HG02981 (cell line): Measurements from ENCODE around the gene CPEB3.
"Not testable (repeated sequence)": the region's sequence is repeated elsewhere in the genome, so short reads cannot be mapped to it uniquely, and the experiment has no call there.

ENCODE experiments used
- ATAC-seq: cut with Tn5 transposase; IDR thresholded peaks from one replicate; pipeline ENCODE4 v1.9.1; 2021; ENCODE audit warnings: mild to moderate bottlenecking, moderate library complexity; ENCODE audit not compliant: unreplicated experiment

The CPEB3 gene

GRCh38 chr10:92146781-92147180, 144.1 kb downstream of the CPEB3 start:
- no peak for ATAC-seq

- ATAC-seq, result no peak
These were observed 144.8 kb downstream of the CPEB3 start for GRCh38 chr10:92146107-92146506.

GRCh38 chr10:92142949-92143348, 147.9 kb downstream of the CPEB3 start:
- peak; percentile 67 for ATAC-seq

- no peak for ATAC-seq
These were observed 148.4 kb downstream of the CPEB3 start for GRCh38 chr10:92142512-92142911.

GRCh38 chr10:92141147-92141546, 149.7 kb downstream of the CPEB3 start:
- not testable (repeated sequence) for ATAC-seq

GRCh38 chr10:92134049-92134448, 156.8 kb downstream of the CPEB3 start:
- not testable (repeated sequence) for ATAC-seq

GRCh38 chr10:92131275-92131820, 159.5 kb downstream of the CPEB3 start:
- no peak for ATAC-seq

- ATAC-seq, result no peak
These were observed 160.1 kb downstream of the CPEB3 start for GRCh38 chr10:92130622-92131274.

GRCh38 chr10:92126100-92126650, 164.7 kb downstream of the CPEB3 start:
- no peak for ATAC-seq

GRCh38 chr10:92125144-92125543, 165.7 kb downstream of the CPEB3 start:
- ATAC-seq, result no peak

- ATAC-seq, result no peak
These were observed 166.2 kb downstream of the CPEB3 start for GRCh38 chr10:92124616-92125143.

GRCh38 chr10:92124020-92124419, 166.9 kb downstream of the CPEB3 start:
- no peak for ATAC-seq

- ATAC-seq, result no peak
These were observed 167.9 kb downstream of the CPEB3 start for GRCh38 chr10:92122941-92123450.

- ATAC-seq, result no peak
These were observed 169.0 kb downstream of the CPEB3 start for GRCh38 chr10:92121686-92122492.

- ATAC-seq, result no peak
These were observed 171.5 kb downstream of the CPEB3 start for GRCh38 chr10:92119340-92119739.

- not testable (repeated sequence) for ATAC-seq
These were observed 176.0 kb downstream of the CPEB3 start for GRCh38 chr10:92114917-92115316.

GRCh38 chr10:92113911-92114600, 176.8 kb downstream of the CPEB3 start:
- ATAC-seq, result no peak

GRCh38 chr10:92112462-92112861, 178.4 kb downstream of the CPEB3 start:
- no peak for ATAC-seq

GRCh38 chr10:92111336-92111939, 179.4 kb downstream of the CPEB3 start:
- no peak for ATAC-seq
